NCI-H1105 treated with DMSO at 0.1 percent for 48 hours (cell line): Measurements from ENCODE around the gene MAMDC4.

Source experiments
- DNase-seq: peaks from one replicate; lab custom pipeline; 2025; lab: John Stamatoyannopoulos, UW

Gene MAMDC4

DNA sequence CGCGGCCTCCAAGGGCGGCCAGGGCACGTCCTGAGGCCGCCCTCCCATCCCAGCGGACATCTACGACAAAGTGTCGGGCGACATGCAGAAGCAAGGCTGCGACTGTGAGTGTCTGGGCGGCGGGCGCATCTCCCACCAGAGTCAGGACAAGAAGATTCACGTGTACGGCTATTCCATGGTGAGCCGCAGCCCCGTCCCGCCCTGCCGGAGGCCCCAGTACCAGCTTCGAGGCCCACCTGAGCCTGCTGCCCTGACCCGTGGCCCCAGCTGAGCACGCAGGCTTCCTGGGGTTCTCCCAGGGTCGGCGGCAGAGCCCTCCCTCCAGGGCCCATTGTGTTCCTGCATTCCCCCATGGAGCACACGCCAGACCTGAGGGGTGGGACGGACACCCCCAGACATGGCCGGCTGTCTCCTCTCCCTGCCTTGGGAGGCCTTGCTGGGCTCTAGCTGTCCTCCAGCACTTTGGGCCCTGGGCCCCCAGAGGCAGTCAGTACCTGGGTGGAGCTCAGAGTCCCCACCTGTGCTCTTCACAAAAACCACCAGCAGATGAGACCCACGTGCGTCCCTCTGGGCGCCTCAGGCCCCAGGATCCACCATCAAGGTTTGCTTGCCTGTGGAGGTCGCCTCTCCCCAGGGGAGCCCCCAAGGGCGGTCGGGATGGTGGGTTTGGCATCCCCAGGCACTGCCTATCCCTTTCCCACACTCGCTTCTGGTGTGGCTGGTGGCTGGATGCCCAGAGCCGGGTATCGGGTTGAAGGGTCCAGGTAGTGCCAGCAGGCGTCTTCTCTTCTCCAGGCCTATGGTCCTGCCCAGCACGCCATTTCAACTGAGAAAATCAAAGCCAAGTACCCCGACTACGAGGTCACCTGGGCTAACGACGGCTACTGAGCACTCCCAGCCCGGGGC is 1.9 kb upstream of the MAMDC4 start:
- no peak for DNase-seq

- no peak for DNase-seq
Measured at GRCh38 chr9:136850866-136851775, 1.0 kb upstream of the MAMDC4 start.

DNA sequence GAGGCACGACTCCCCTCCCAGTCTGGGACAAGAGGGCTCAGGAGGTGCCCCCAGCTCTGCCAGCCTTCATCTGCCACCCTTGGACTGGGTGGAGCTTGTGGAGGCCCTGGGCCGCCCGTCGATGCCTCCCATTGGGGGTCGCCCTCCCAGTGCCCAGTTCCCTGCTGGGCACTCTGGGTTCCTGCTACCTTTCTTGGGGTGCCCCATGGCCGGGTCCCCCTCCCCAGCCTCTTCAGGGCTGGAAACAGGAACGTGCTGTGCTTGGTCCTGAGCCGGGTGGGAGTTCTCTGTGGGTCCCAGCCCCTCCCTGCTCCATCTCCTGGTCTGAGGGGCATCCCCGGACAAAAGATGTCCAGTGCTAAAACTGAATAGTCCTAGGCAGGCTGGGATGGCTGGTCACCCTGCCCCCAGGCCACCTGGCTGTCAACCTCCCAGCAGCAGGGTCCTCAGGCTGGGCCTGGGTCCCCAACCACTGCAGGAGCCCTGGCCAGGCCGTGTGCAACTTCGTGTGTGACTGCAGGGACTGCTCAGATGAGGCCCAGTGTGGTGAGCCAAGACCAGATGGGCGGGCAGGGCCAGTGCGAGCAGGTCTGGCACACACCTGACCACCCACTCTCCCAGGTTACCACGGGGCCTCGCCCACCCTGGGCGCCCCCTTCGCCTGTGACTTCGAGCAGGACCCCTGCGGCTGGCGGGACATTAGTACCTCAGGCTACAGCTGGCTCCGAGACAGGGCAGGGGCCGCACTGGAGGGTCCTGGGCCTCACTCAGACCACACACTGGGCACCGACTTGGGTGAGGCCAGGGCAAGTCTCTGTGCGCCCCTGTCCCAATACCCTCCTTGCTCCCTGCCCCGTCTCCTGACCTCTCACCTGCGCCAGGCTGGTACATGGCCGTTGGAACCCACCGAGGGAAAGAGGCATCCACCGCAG is 784 bp downstream of the MAMDC4 start:
- DNase-seq = no peak

DNA sequence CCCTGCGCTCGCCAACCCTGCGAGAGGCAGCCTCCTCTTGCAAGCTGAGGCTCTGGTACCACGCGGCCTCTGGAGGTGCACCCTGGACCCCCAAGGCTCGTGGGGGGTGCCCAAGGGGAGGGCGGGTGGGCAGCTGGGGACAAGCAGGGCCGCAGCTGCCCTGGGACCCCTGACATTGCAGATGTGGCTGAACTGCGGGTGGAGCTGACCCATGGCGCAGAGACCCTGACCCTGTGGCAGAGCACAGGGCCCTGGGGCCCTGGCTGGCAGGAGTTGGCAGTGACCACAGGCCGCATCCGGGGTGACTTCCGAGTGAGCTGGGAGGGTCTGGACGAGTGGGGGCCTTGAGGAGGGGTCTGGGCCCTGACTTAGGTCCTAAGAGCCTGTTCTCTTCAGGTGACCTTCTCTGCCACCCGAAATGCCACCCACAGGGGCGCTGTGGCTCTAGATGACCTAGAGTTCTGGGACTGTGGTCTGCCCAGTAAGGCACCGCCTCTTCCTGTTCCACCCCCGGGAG is 1.5 kb downstream of the MAMDC4 start:
- no peak for DNase-seq

GRCh38 chr9:136854113-136854841 is 2.1 kb downstream of the MAMDC4 start:
- no peak for DNase-seq

DNA sequence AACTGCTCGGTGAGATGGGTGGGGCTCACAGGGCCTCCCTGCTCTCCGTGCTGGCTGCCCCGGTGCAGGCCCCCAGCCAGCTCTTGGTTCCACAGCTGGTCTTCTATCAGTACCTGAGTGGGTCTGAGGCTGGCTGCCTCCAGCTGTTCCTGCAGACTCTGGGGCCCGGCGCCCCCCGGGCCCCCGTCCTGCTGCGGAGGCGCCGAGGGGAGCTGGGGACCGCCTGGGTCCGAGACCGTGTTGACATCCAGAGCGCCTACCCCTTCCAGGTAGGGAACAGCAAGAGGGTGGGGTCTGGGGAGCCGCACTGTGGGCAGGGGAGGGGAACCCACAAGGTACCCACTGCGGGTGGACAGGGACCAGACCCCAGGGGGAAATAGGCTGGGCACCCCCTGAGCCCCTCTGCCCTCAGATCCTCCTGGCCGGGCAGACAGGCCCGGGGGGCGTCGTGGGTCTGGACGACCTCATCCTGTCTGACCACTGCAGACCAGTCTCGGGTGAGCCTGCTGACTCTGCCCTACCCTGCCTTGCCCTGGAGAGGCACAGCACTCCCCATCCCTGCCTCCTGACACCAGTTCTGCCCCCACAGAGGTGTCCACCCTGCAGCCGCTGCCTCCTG is 2.8 kb downstream of the MAMDC4 start:
- no peak for DNase-seq

DNA sequence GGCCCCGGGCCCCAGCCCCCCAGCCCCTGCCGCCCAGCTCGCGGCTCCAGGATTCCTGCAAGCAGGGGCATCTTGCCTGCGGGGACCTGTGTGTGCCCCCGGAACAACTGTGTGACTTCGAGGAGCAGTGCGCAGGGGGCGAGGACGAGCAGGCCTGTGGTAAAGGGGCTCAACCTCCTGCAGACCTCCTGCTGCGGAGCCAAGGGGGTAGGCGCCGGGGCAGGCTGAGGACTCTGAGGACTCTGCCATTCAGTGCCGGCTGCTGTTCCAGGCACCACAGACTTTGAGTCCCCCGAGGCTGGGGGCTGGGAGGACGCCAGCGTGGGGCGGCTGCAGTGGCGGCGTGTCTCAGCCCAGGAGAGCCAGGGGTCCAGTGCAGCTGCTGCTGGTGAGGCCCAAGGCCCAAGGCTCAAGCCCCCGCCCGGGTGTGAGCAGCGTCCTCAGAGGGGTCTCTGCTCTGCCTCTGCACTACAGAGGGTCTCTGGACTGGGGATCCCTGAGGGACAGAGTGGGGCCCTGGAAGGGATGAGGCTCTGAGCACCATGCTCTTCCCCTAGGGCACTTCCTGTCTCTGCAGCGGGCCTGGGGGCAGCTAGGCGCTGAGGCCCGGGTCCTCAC is 3.4 kb downstream of the MAMDC4 start:
- no peak for DNase-seq

- DNase-seq = no peak
Measured at GRCh38 chr9:136856079-136856476, 3.9 kb downstream of the MAMDC4 start.

DNA sequence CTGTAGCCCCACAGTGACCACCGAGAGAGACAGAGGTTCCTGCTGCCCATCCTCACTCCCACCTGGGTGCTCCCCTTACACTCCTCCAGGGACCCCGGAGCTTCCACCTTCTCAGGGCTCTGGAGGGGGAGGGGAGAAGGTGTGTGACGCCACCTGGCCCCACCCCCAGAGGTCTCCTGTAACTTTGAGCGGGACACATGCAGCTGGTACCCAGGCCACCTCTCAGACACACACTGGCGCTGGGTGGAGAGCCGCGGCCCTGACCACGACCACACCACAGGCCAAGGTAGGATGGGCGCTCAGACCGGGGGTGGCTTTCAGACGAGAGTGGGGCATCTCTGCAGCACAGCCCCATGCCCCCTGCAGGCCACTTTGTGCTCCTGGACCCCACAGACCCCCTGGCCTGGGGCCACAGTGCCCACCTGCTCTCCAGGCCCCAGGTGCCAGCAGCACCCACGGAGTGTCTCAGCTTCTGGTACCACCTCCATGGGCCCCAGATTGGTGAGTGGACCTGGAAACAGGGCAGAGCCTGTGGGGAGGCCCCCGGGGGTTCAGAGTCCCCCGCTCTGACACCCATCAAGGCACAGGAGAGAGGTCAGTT is 4.5 kb downstream of the MAMDC4 start:
- no peak for DNase-seq

DNA sequence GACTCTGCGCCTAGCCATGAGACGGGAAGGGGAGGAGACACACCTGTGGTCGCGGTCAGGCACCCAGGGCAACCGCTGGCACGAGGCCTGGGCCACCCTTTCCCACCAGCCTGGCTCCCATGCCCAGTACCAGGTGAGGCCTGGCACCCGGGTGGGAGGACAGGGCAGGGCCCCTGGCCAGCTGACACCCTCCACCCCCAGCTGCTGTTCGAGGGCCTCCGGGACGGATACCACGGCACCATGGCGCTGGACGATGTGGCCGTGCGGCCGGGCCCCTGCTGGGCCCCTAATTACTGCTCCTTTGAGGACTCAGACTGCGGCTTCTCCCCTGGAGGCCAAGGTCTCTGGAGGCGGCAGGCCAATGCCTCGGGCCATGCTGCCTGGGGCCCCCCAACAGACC is 5.0 kb downstream of the MAMDC4 start:
- no peak for DNase-seq

GRCh38 chr9:136857581-136858412 is 5.7 kb downstream of the MAMDC4 start:
- no peak for DNase-seq

DNA sequence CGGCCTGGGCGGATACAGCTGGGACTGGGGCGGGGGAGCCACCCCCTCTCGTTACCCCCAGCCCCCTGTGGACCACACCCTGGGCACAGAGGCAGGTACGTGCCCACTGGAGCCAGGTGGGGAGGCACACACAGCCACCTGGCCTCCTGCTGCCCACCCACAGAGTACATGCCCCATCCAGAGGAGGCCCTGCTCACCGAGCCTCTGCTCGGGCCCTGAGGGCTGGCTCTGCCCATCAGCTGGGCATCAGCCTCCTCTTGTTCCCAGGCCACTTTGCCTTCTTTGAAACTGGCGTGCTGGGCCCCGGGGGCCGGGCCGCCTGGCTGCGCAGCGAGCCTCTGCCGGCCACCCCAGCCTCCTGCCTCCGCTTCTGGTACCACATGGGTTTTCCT is 6.3 kb downstream of the MAMDC4 start:
- no peak for DNase-seq

DNA sequence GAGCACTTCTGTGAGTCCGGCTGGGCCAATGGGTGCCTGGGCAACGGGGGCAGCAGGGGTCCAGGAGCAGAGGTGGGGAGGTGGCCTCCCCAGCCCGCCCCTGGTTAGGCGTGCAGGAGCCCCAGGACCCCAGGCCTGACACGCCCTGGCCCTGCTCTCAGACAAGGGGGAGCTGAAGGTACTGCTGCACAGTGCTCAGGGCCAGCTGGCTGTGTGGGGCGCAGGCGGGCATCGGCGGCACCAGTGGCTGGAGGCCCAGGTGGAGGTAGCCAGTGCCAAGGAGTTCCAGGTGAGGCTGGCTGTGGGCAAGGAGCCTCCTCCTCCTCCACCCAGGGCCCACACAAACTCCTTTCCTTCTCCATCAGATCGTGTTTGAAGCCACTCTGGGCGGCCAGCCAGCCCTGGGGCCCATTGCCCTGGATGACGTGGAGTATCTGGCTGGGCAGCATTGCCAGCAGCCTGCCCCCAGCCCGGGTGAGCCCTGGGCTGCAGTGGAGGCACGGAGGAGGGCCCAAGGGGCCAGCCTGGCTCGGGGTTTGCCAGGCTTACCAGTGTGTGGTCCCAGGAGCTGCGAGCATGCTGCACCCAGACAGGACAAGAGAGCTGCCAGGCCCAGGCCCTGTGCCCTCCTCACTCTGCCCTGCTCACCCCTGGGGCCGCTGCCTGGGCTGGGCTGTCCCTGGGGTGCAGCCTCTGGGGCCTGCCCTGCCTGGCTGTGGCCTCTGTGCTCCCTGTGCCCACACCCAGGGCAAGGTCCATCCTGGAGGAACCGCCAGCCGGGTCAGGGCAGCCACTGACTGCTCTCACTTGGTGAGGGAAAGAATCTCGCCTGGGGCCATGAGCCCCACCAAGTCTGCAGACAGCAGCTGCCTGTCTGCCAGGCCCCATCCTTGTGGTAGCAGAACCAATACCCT is 7.0 kb downstream of the MAMDC4 start:
- no peak for DNase-seq

- DNase-seq = no peak
Measured at GRCh38 chr9:136860529-136860928, 8.4 kb downstream of the MAMDC4 start.

DNA sequence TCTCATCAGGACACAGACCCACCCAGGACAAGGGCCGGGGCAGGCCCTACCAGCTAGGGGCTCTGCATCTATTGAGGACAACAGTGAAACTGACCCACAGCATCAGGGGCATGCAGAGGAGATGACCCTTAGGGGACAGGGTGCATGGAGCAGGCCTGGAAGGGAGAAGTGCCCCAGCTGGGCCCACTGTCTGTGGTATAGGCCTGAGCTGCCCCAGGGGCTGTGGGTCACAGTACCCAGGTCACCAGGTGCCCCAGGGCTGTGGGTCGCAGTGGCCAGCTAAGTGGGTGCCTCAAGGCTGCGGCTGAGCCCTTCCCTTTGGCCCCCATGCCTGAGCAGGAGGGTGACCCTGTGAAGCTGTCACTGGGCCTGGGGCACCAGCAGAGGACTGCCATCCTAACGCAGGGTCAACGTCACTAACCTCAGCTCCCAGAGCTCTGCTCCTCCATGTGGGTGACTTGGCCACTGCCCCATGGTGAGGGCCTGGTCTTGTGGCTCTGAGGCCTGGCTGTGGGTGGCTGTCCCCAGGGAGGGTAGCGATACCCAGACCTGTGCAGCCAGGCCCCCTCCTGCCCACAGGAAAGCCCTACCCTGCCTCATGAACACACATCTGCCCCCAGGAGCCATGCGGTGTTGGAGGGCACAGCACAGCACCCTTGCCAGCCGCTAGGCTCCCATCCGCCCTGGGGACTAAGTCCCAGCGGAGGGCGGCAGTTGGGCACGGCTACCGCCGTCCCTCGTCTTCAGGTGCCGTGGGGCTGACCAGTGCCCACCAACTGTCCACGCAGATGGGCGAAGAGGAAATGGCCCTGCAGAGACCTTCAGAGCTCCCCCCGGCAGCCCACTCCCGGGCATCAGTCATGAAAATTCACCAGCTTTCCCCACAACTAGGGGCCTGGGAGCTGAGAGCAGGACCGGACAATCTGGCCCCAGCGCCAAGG is 9.1 kb downstream of the MAMDC4 start:
- DNase-seq = no peak

- DNase-seq = no peak
Measured at GRCh38 chr9:136861874-136862457, 9.8 kb downstream of the MAMDC4 start.
